SK-N-SH treated with all-trans-retinoic acid at 6 μM for 48 hours (cell line): ENCODE data around the gene PRR5.

Source experiments
- CSDC2 ChIP-seq: fragments of 250-450 bp; sonication (Bioruptor Pico); IDR thresholded peaks from 2 replicates; pipeline ENCODE4 v1.5.0; 2020; ENCODE audit warnings: mild to moderate bottlenecking, moderate library complexity
- ISL1 ChIP-seq: fragments of 250-450 bp; sonication (Bioruptor Pico); IDR thresholded peaks from 2 replicates; pipeline ENCODE4 v2.1.2; 2022; ENCODE audit warnings: mild to moderate bottlenecking, moderate library complexity
- PATZ1 ChIP-seq: fragments of 250-450 bp; sonication (Bioruptor Pico); IDR thresholded peaks from 2 replicates; pipeline ENCODE4 v1.8.0; 2020; ENCODE audit warnings: mild to moderate bottlenecking, moderate library complexity, borderline replicate concordance
- SNAI2 ChIP-seq: fragments of 250-450 bp; sonication (Bioruptor Pico); IDR thresholded peaks from 2 replicates; pipeline ENCODE4 v1.5.0; 2020; ENCODE audit warnings: mild to moderate bottlenecking, moderate library complexity
- TOX ChIP-seq: fragments of 250-450 bp; sonication (Bioruptor Pico); IDR thresholded peaks from 2 replicates; pipeline ENCODE4 v1.8.0; 2021; ENCODE audit warnings: mild to moderate bottlenecking, moderate library complexity, borderline replicate concordance
- ZFP3 ChIP-seq: fragments of 250-450 bp; sonication (Bioruptor Pico); IDR thresholded peaks from 2 replicates; pipeline ENCODE4 v1.5.0; 2020; ENCODE audit warnings: mild to moderate bottlenecking, moderate library complexity
- ZFP30 ChIP-seq: fragments of 450-650 bp; formaldehyde crosslinking; IDR thresholded peaks from 2 replicates; pipeline ENCODE4 v1.5.0; 2022; ENCODE audit warnings: mild to moderate bottlenecking, moderate library complexity
- ZNF70 ChIP-seq: fragments of 450-650 bp; formaldehyde crosslinking; IDR thresholded peaks from 2 replicates; pipeline ENCODE4 v1.5.0; 2020; ENCODE audit warnings: mild to moderate bottlenecking, moderate library complexity

- TF ChIP-seq CSDC2 (CRISPR knock-in tag), result no peak
- TF ChIP-seq ISL1 (CRISPR knock-in tag), result no peak
- TF ChIP-seq ZFP3, result no peak
- no peak for TF ChIP-seq TOX (CRISPR knock-in tag)
- TF ChIP-seq PATZ1 (CRISPR knock-in tag), result no peak
- TF ChIP-seq ZNF70 (CRISPR knock-in tag), result no peak
- TF ChIP-seq ZFP30 (CRISPR knock-in tag), result no peak
- no peak for TF ChIP-seq SNAI2 (CRISPR knock-in tag)
Observed at GRCh38 chr22:44726439-44726838, 24.4 kb downstream of the PRR5 start.
